HepG2 (cell line): ENCODE data around the gene TMEM187. TPM values are rescaled to one million over a fixed set of nuclear protein-coding genes. Genes with fewer than 3 reads are reported as not detected.

Experiments used
- GTF3A ChIP-seq: sonication (generic); formaldehyde crosslinking; conservative IDR thresholded peaks from 2 replicates; pipeline ENCODE4 v1.4.0; 2020; ENCODE audit warnings: mild to moderate bottlenecking, missing genetic modification reagents
- HDAC1 ChIP-seq: sonication (generic); formaldehyde crosslinking; IDR thresholded peaks from 2 replicates; pipeline ENCODE4 v1.5.1; 2020; ENCODE audit warnings: mild to moderate bottlenecking, missing genetic modification reagents
- KAT8 ChIP-seq: IDR thresholded peaks from 2 replicates; pipeline ENCODE4 v1.6.1; 2016; ENCODE audit warnings: missing genetic modification reagents, missing compliant biosample characterization
- KDM5A ChIP-seq: fragments of 200-600 bp; sonication (generic); IDR thresholded peaks from 2 replicates; pipeline ENCODE4 v1.7.0; 2018; ENCODE audit warnings: antibody characterized with exemption, mild to moderate bottlenecking, low read length, borderline replicate concordance
- KLF16 ChIP-seq, 2 experiments: sonication (generic) in 1 of 2; formaldehyde crosslinking in 1 of 2; IDR thresholded peaks; 2 replicates each; pipeline versions ENCODE4 v1.6.1 to v1.8.0; 2016 to 2023; ENCODE audit warnings: missing genetic modification reagents in 2 of 2, missing compliant biosample characterization in 1 of 2
- MTA1 ChIP-seq: sonication (generic); formaldehyde crosslinking; IDR thresholded peaks from 2 replicates; pipeline ENCODE4 v1.4.0; 2020; ENCODE audit warnings: missing genetic modification reagents, mild to moderate bottlenecking, borderline replicate concordance
- NFKBIZ ChIP-seq: IDR thresholded peaks from 2 replicates; pipeline ENCODE4 v1.6.1; 2018; ENCODE audit warnings: missing genetic modification reagents, missing compliant biosample characterization
- NKX3-1 ChIP-seq: sonication (generic); formaldehyde crosslinking; IDR thresholded peaks from 2 replicates; pipeline ENCODE4 v1.5.0; 2020; ENCODE audit warnings: missing genetic modification reagents
- TARDBP ChIP-seq: sonication (generic); formaldehyde crosslinking; IDR thresholded peaks from 2 replicates; pipeline ENCODE4 v1.8.0; 2022; ENCODE audit warnings: mild to moderate bottlenecking, missing genetic modification reagents
- ZNF230 ChIP-seq: sonication (generic); formaldehyde crosslinking; IDR thresholded peaks from 2 replicates; pipeline ENCODE4 v1.4.0; 2020; ENCODE audit warnings: mild to moderate bottlenecking, missing genetic modification reagents
- ZNF329 ChIP-seq: sonication (generic); formaldehyde crosslinking; IDR thresholded peaks from 2 replicates; pipeline ENCODE4 v1.9.0; 2021; ENCODE audit warnings: low read depth, mild to moderate bottlenecking, missing genetic modification reagents
- ZNF768 ChIP-seq: sonication (generic); formaldehyde crosslinking; IDR thresholded peaks from 2 replicates; pipeline ENCODE4 v1.4.0; 2020; ENCODE audit warnings: missing genetic modification reagents
- polyA plus RNA-seq, 8 experiments: library from polyadenylated mRNA; depleted of rRNA in 3 of 8; stranded (reverse) in 7 of 8; unstranded in 1 of 8; fragments of >200 nt; fragmentation: Illumina TruSeq in 4 of 8; extraction: Trizol in 4 of 8; gene quantifications; 2 replicates each; pipeline versions ENCODE4 v1.2.1 to v1.2.3, GENCODE V29; 2011 to 2016; ENCODE audit warnings: low read depth in 4 of 8, missing spikeins in 1 of 8, mixed read lengths in 1 of 8; ENCODE audit not compliant: insufficient read depth in 1 of 8
- total RNA-seq, 5 experiments: library from RNA; depleted of rRNA; stranded (reverse); fragments of >200 nt; fragmentation: Illumina TruSeq; extraction: Trizol; gene quantifications; 2 replicates each; pipeline ENCODE4 v1.2.3, GENCODE V29; 2016; ENCODE audit warnings: low read depth in 1 of 5
- TF ChIP-seq, protein P1 (sequence below), 2 experiments: fragments of 450-650 bp in 1 of 2; sonication (generic) in 1 of 2; formaldehyde crosslinking in 1 of 2; IDR thresholded peaks; 2 replicates each; pipeline versions ENCODE4 v1.6.1 to v1.8.0; 2016 to 2022; ENCODE audit warnings: antibody characterized with exemption in 1 of 2, mild to moderate bottlenecking in 1 of 2, missing genetic modification reagents in 1 of 2
- TF ChIP-seq, protein P2 (sequence below): sonication (generic); formaldehyde crosslinking; IDR thresholded peaks from 2 replicates; pipeline ENCODE4 v1.5.0; 2020; ENCODE audit warnings: mild to moderate bottlenecking, missing genetic modification reagents, borderline replicate concordance
- TF ChIP-seq, protein P3 (sequence below): sonication (generic); formaldehyde crosslinking; IDR thresholded peaks from 2 replicates; pipeline ENCODE4 v1.4.0; 2020; ENCODE audit warnings: low read depth, mild to moderate bottlenecking, missing genetic modification reagents
- TF ChIP-seq, protein P4 (sequence below): sonication (generic); formaldehyde crosslinking; IDR thresholded peaks from 2 replicates; pipeline ENCODE4 v1.5.0; 2020; ENCODE audit warnings: missing genetic modification reagents, mild to moderate bottlenecking, borderline replicate concordance

TMEM187 gene
- total and polyA plus RNA-seq, 2 of the 13 experiments (the other 11 are each of a cell fraction or from before 2014, with no cell fraction given): 2.2 to 6.2 TPM

DNA sequence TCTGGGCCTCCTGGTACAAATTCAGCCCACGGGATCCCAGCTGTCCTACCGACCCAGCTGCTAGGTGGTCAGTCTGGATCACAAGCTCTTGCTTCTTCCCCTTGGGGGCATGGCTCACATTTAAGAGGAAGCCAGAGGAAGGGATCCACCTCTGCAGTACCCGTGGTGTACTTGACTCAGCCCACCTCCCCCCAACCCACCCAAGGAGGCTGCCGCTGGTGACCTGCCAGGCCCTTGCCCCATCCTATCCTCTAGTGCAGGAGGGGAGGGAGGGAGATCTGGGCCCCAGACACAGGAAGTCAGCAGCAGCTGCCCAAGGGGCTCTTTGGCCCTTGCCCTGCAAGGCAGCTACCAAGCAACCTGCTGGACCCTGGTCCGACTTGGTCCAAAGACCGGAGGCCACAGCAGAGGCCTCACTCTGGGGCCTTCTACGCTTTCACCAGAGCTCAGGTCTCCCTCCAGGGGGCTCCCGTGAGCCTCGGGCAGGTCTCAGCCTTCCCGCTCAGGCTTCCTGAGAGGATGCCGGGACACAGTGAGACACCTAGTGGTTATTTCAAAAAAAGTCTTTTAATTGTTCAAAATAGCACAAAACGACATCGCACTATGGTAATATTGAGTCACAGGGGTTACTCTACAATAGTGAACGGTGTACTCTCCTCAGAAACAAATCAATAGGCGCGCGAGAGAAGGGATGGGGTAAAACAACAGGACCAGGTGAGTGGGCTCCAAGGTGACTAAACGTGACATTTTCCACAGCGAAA, 25.4 kb upstream of the TMEM187 start (continued):
- TF ChIP-seq MTA1 (CRISPR knock-in tag) (no peak), KDM5A (no peak), GTF3A (CRISPR knock-in tag) (peak; percentile 60; the same call in 1 of the 2 replicates), ZNF768 (CRISPR knock-in tag) (no peak), KLF16 (CRISPR knock-in tag; IDR thresholded peaks at IDR 0.05) (no peak), ZNF329 (CRISPR knock-in tag) (no peak), NKX3-1 (no peak), KAT8 (CRISPR knock-in tag) (peak; percentile 42), NFKBIZ (no peak), TARDBP (no peak), HDAC1 (CRISPR knock-in tag) (peak; percentile 57; the same call in 1 of the 2 replicates), ZNF230 (no peak)
- TF ChIP-seq, protein P1, sequence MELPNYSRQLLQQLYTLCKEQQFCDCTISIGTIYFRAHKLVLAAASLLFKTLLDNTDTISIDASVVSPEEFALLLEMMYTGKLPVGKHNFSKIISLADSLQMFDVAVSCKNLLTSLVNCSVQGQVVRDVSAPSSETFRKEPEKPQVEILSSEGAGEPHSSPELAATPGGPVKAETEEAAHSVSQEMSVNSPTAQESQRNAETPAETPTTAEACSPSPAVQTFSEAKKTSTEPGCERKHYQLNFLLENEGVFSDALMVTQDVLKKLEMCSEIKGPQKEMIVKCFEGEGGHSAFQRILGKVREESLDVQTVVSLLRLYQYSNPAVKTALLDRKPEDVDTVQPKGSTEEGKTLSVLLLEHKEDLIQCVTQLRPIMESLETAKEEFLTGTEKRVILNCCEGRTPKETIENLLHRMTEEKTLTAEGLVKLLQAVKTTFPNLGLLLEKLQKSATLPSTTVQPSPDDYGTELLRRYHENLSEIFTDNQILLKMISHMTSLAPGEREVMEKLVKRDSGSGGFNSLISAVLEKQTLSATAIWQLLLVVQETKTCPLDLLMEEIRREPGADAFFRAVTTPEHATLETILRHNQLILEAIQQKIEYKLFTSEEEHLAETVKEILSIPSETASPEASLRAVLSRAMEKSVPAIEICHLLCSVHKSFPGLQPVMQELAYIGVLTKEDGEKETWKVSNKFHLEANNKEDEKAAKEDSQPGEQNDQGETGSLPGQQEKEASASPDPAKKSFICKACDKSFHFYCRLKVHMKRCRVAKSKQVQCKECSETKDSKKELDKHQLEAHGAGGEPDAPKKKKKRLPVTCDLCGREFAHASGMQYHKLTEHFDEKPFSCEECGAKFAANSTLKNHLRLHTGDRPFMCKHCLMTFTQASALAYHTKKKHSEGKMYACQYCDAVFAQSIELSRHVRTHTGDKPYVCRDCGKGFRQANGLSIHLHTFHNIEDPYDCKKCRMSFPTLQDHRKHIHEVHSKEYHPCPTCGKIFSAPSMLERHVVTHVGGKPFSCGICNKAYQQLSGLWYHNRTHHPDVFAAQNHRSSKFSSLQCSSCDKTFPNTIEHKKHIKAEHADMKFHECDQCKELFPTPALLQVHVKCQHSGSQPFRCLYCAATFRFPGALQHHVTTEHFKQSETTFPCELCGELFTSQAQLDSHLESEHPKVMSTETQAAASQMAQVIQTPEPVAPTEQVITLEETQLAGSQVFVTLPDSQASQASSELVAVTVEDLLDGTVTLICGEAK (IDR thresholded peaks at IDR 0.05): no peak
- TF ChIP-seq, protein P1 (CRISPR knock-in tag; IDR thresholded peaks at IDR 0.05): no peak
- TF ChIP-seq, protein P2, sequence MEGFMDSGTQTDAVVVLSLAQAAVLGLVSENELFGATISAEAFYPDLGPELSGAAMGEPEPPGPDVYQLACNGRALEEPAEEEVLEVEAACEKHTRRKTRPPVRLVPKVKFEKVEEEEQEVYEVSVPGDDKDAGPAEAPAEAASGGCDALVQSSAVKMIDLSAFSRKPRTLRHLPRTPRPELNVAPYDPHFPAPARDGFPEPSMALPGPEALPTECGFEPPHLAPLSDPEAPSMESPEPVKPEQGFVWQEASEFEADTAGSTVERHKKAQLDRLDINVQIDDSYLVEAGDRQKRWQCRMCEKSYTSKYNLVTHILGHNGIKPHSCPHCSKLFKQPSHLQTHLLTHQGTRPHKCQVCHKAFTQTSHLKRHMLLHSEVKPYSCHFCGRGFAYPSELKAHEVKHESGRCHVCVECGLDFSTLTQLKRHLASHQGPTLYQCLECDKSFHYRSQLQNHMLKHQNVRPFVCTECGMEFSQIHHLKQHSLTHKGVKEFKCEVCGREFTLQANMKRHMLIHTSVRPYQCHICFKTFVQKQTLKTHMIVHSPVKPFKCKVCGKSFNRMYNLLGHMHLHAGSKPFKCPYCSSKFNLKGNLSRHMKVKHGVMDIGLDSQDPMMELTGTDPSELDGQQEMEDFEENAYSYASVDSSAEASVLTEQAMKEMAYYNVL (CRISPR knock-in tag): no peak
- TF ChIP-seq, protein P3, sequence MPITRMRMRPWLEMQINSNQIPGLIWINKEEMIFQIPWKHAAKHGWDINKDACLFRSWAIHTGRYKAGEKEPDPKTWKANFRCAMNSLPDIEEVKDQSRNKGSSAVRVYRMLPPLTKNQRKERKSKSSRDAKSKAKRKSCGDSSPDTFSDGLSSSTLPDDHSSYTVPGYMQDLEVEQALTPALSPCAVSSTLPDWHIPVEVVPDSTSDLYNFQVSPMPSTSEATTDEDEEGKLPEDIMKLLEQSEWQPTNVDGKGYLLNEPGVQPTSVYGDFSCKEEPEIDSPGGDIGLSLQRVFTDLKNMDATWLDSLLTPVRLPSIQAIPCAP (CRISPR knock-in tag): no peak
- TF ChIP-seq, protein P4, sequence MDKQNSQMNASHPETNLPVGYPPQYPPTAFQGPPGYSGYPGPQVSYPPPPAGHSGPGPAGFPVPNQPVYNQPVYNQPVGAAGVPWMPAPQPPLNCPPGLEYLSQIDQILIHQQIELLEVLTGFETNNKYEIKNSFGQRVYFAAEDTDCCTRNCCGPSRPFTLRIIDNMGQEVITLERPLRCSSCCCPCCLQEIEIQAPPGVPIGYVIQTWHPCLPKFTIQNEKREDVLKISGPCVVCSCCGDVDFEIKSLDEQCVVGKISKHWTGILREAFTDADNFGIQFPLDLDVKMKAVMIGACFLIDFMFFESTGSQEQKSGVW: no peak
